Activated CD4-positive, alpha-beta T cell treated with anti-CD3 and anti-CD28 coated beads, Interleukin-2, amount 10 ng/mL, durations not matched to agents 7 days and 5 days (primary cell): Measurements from ENCODE around the gene TRPM8. TPM values are rescaled to one million over a fixed set of nuclear protein-coding genes. Genes with fewer than 3 reads are reported as not detected.

Experiments
- CTCF ChIA-PET: fragments of 350-600 bp; sonication (Branson Sonifier 250); formaldehyde crosslinking; loops from one replicate; lab custom pipeline; 2021; ENCODE audit warnings: antibody characterized with exemption; lab: Charles Lee
- POLR2A ChIA-PET: fragments of 350-600 bp; sonication (Branson Sonifier 250); formaldehyde crosslinking; loops from one replicate; lab custom pipeline; 2021; ENCODE audit warnings: antibody characterized with exemption; lab: Charles Lee
- DNase-seq: peaks from one replicate; pipeline ENCODE4 v3.0.0-alpha.2; 2020
- H3K27ac Mint-ChIP-seq: one replicate; pipeline ENCODE4 v1.8.0; 2021; ENCODE audit warnings: mild to moderate bottlenecking, moderate library complexity, mixed read lengths
- H3K27me3 Mint-ChIP-seq: one replicate; pipeline ENCODE4 v1.8.0; 2021; ENCODE audit warnings: mixed read lengths
- H3K36me3 Mint-ChIP-seq: one replicate; pipeline ENCODE4 v1.8.0; 2021; ENCODE audit warnings: low read depth, mixed read lengths
- H3K4me1 Mint-ChIP-seq: one replicate; pipeline ENCODE4 v1.8.0; 2021; ENCODE audit warnings: mixed read lengths
- H3K4me3 Mint-ChIP-seq: one replicate; pipeline ENCODE4 v1.8.0; 2021; ENCODE audit warnings: mild to moderate bottlenecking, moderate library complexity, mixed read lengths
- H3K9me3 Mint-ChIP-seq: one replicate; pipeline ENCODE4 v1.8.0; 2021; ENCODE audit warnings: mixed read lengths
- total RNA-seq, 2 experiments: library from RNA; stranded (reverse); gene quantifications; one replicate each; pipeline ENCODE4 v1.2.3, GENCODE V29; 2021

Gene TRPM8
- total RNA-seq, 2 experiments from 2014 or later: not detected

DNA sequence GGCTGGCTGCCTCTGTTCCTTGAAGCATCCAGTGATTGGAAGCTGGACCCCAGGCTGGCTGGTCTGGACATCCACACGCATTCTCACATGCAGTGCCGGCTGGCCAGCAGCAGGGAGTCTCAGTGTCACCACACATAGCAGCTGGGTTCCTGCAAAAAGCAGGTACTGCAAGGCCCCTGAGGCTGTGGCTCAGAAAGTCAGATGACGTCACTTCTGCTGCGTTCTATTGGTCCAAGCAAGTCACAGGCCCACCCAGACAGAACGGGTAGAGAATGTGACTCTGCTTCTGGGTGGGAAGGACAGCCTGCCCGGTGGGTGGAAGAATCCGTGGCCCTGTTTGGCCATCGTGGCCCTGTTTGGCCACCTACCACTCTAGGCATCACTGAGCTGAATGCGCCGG lies 82.0 kb downstream of the TRPM8 start:
- H3K4me1 Mint-ChIP-seq: peaks cover 36% of the 10 kb centered on the region
- peaks cover 15% of the 10 kb centered on the region for H3K27me3 Mint-ChIP-seq
- ChIA-PET POLR2A (no interaction called here), CTCF (interaction anchor here (0.6 to 1.2 kb wide), 2 partner anchors 11 to 1483 kb away, joined by 3 to 4 read pairs; no protein-coding TSS in a partner anchor)
- DNase-seq: no peak
- H3K27ac Mint-ChIP-seq: no peak overlapping the region
- H3K9me3 Mint-ChIP-seq: no peaks in the 10 kb centered on the region
- H3K4me3 Mint-ChIP-seq: no peak overlapping the region
- H3K36me3 Mint-ChIP-seq: no peaks in the 10 kb centered on the region

DNA sequence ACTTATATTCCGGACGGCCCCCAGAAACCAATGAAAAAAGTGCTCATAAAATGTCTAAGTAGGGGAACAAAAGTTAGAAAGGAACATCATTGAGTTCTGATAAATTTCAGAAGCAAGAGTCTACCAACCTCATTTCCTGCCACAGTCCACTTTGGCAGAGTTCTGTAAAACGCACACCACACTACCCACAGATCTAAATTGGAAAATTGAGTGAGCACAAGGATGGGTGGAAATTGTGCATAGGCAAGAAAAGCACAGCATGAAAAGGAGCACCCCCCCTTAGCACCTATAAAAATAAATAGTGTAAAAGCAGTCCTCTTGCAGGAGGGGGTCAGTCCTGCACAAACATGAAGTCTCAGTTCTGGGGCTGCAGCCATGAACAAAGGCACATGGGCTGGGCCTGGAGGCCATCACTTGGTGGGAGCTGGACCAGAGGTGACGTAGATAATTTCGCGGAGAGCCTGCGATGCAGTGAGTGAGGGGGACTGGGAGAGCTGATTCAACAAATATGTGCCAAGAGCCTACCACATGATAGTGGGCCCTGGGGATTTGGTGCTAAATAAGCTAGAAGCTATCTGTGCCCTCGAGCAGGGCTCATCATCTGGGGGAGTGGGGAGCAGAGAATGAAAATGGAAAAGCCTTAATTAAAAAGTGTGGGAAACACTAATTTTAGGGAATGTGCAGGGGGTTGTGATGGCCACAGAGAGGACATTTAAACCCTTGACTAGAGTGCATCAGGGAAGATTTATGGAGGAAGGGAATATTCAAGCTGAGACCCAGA lies 84.4 kb downstream of the TRPM8 start:
- H3K27ac Mint-ChIP-seq: peak overlapping the region; percentile 61
- DNase-seq: peak; percentile 45
- POLR2A ChIA-PET: no interaction called here
- CTCF ChIA-PET: no interaction called here
- no peaks in the 10 kb centered on the region for H3K9me3 Mint-ChIP-seq
- peak overlapping the region; percentile 26 for H3K4me3 Mint-ChIP-seq
- H3K36me3 Mint-ChIP-seq: no peaks in the 10 kb centered on the region
- H3K27me3 Mint-ChIP-seq: peaks cover 20% of the 10 kb centered on the region
- H3K4me1 Mint-ChIP-seq: peaks cover 32% of the 10 kb centered on the region

DNA sequence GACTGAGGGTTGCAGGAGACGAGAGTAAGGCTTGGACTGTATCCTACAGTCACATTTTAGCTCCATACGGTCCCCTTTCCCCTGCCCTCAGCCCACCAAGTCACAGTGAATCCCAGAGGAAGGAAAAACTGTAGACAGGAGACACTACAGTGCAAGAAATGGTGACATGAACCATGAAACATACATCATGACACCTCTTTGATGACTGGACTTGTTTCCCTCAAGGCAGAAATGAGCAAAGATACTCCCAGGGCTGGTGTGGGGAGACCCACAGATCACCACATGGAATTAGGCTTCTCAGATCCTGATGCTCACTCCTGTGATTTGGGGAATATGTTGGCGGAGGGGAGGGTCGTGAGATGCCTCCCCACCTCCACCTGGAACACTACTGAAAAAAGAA lies 85.1 kb downstream of the TRPM8 start:
- H3K27me3 Mint-ChIP-seq: peaks cover 20% of the 10 kb centered on the region

GRCh38 chr2:234003972-234004617 lies 86.9 kb downstream of the TRPM8 start:
- Mint-ChIP-seq H3K4me1 (peaks cover 23% of the 10 kb centered on the region), H3K27ac (no peak overlapping the region), H3K4me3 (no peak overlapping the region), H3K27me3 (peaks cover 20% of the 10 kb centered on the region), H3K36me3 (no peaks in the 10 kb centered on the region), H3K9me3 (no peaks in the 10 kb centered on the region)
- POLR2A ChIA-PET: no interaction called here
- CTCF ChIA-PET: no interaction called here
- no peak for DNase-seq

More for the DNA sequence above, 85.1 kb downstream of the TRPM8 start:
- no peak for DNase-seq
- H3K4me1 Mint-ChIP-seq: peaks cover 30% of the 10 kb centered on the region
- H3K27ac Mint-ChIP-seq: no peak overlapping the region
- H3K4me3 Mint-ChIP-seq: no peak overlapping the region
- H3K9me3 Mint-ChIP-seq: no peaks in the 10 kb centered on the region
- ChIA-PET CTCF (no interaction called here), POLR2A (no interaction called here)
- no peaks in the 10 kb centered on the region for H3K36me3 Mint-ChIP-seq

DNA sequence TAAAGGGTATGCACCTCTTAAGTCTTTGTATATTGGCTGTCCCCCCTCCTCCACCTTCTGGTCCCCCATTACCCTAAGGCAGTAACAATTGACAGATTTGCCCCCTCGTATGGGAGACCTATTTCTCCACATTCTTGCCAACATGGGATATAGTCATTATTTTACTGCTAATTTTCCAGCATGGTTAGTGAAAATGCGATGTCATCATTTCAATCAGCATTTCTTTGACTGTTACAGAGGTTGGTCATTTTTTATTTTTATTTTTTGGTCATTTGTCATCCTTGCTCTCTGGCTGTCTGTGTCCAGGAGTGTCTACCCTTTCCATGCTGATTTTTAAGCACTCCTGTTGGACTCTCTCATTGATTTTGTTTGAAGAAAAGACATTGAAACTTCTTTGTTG lies 88.0 kb downstream of the TRPM8 start:
- ChIA-PET POLR2A (no interaction called here), CTCF (interaction anchor here (0.7 kb wide), 1 partner anchor 673 kb away, joined by 3 read pairs; no protein-coding TSS in a partner anchor)
- no peak for DNase-seq
- H3K4me3 Mint-ChIP-seq: no peak overlapping the region
- no peaks in the 10 kb centered on the region for H3K36me3 Mint-ChIP-seq
- H3K27me3 Mint-ChIP-seq: peaks cover 24% of the 10 kb centered on the region
- H3K9me3 Mint-ChIP-seq: no peaks in the 10 kb centered on the region
- H3K27ac Mint-ChIP-seq: no peak overlapping the region
- H3K4me1 Mint-ChIP-seq: peaks cover 21% of the 10 kb centered on the region

DNA sequence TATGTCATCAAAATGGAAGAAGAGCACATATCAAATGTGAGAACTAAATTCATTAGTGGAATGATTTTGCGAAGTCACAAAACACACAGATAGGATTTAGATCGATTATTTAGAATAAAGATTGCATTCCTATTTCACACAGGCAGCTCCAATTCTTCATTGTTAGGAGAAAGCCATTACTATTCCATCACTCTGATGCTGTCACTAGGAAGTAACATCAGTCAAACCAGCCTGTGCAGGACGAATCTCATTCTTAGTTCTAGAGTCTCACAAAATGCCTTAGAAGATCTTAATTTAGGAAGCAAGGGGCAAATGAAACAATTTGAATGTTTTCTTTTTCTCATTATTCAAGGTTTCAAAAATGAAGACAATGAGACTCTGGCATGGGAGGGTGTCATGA lies 89.3 kb downstream of the TRPM8 start:
- peaks cover 12% of the 10 kb centered on the region for H3K4me1 Mint-ChIP-seq
- H3K9me3 Mint-ChIP-seq: no peaks in the 10 kb centered on the region
- H3K36me3 Mint-ChIP-seq: no peaks in the 10 kb centered on the region
- peaks cover 29% of the 10 kb centered on the region for H3K27me3 Mint-ChIP-seq
- H3K4me3 Mint-ChIP-seq: no peak overlapping the region
- POLR2A ChIA-PET: no interaction called here
- CTCF ChIA-PET: interaction anchor here (1.1 kb wide), 1 partner anchor 9 kb away, joined by 3 read pairs; no protein-coding TSS in a partner anchor
- H3K27ac Mint-ChIP-seq: no peak overlapping the region
- no peak for DNase-seq

GRCh38 chr2:234014427-234014826 lies 97.3 kb downstream of the TRPM8 start:
- Mint-ChIP-seq H3K4me1 (no peaks in the 10 kb centered on the region), H3K27ac (no peak overlapping the region), H3K9me3 (no peaks in the 10 kb centered on the region), H3K4me3 (no peak overlapping the region), H3K36me3 (no peaks in the 10 kb centered on the region), H3K27me3 (peaks cover 31% of the 10 kb centered on the region)
- CTCF ChIA-PET: interaction anchor here (0.9 to 1.1 kb wide), 2 partner anchors 17 to 32 kb away, joined by 4 read pairs; no protein-coding TSS in a partner anchor
- DNase-seq: no peak
- POLR2A ChIA-PET: no interaction called here

DNA sequence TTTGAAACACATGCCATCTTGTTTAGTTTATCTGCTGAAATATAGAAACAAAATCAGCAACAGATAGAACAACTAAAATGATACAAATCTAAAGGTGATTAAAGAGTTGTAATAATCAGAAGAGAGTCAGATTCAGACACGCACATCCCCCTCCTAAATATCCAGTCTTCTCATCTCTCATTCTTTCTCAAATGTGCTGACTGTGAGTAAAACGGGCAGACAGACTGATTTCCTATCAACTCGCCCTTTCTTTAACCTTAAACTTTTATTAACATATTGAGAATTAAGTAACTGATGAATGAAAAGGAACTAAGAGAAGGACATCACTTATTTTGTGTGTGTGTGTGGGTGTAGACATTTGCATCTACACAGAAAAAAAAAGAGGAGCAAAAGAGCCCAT lies 98.7 kb downstream of the TRPM8 start:
- no peak overlapping the region for H3K27ac Mint-ChIP-seq
- H3K4me3 Mint-ChIP-seq: no peak overlapping the region
- DNase-seq: no peak
- no peaks in the 10 kb centered on the region for H3K36me3 Mint-ChIP-seq
- no peaks in the 10 kb centered on the region for H3K4me1 Mint-ChIP-seq
- no peaks in the 10 kb centered on the region for H3K9me3 Mint-ChIP-seq
- CTCF ChIA-PET: interaction anchor here (0.6 to 1.5 kb wide), 2 partner anchors 10 to 843 kb away, joined by 3 to 4 read pairs; no protein-coding TSS in a partner anchor
- POLR2A ChIA-PET: no interaction called here
- peaks cover 26% of the 10 kb centered on the region for H3K27me3 Mint-ChIP-seq

DNA sequence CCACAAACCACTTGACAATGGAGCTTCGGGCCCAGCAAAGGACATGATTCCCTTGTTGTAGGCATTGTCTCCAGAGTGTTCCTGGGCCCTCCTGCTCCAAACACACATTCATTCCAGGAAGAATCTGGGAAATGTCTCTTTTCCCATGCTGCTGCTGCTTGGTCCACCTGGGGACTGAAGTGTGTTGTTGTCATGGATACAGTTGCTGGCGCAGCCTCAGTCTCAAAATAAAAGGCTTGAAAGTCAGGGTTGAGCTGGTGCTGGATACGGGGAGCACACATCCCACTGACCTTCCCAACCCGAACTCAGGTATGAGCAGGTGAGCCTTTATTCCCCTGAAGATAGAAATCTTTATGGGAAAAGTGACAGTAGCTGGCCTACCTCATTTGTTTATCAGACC lies 102.7 kb downstream of the TRPM8 start:
- Mint-ChIP-seq H3K36me3 (no peaks in the 10 kb centered on the region), H3K9me3 (peaks cover 11% of the 10 kb centered on the region), H3K27me3 (peaks cover 14% of the 10 kb centered on the region), H3K27ac (no peak overlapping the region), H3K4me1 (peaks cover 3% of the 10 kb centered on the region), H3K4me3 (no peak overlapping the region)
- ChIA-PET CTCF (interaction anchor here (1.0 kb wide), 1 partner anchor 12 kb away, joined by 3 read pairs; no protein-coding TSS in a partner anchor), POLR2A (no interaction called here)
- DNase-seq: no peak

- H3K4me3 Mint-ChIP-seq: no peak overlapping the region
- H3K36me3 Mint-ChIP-seq: no peaks in the 10 kb centered on the region
- CTCF ChIA-PET: interaction anchor here (1.0 kb wide), 1 partner anchor 12 kb away, joined by 3 read pairs; no protein-coding TSS in a partner anchor
- H3K27ac Mint-ChIP-seq: no peak overlapping the region
- H3K27me3 Mint-ChIP-seq: peaks cover 13% of the 10 kb centered on the region
- POLR2A ChIA-PET: no interaction called here
- no peak for DNase-seq
- peaks cover 11% of the 10 kb centered on the region for H3K9me3 Mint-ChIP-seq
- H3K4me1 Mint-ChIP-seq: peaks cover 8% of the 10 kb centered on the region
These were observed 103.2 kb downstream of the TRPM8 start for GRCh38 chr2:234020332-234020731.

GRCh38 chr2:234022424-234022823 lies 105.3 kb downstream of the TRPM8 start:
- DNase-seq: no peak
- Mint-ChIP-seq H3K27ac (no peak overlapping the region), H3K4me3 (no peak overlapping the region), H3K27me3 (peaks cover 8% of the 10 kb centered on the region), H3K4me1 (peaks cover 29% of the 10 kb centered on the region), H3K36me3 (no peaks in the 10 kb centered on the region), H3K9me3 (peaks cover 12% of the 10 kb centered on the region)
- CTCF ChIA-PET: interaction anchor here (0.6 to 1.0 kb wide), 3 partner anchors 14 to 1576 kb away, joined by 3 to 4 read pairs (median 3); no protein-coding TSS in a partner anchor
- POLR2A ChIA-PET: no interaction called here

DNA sequence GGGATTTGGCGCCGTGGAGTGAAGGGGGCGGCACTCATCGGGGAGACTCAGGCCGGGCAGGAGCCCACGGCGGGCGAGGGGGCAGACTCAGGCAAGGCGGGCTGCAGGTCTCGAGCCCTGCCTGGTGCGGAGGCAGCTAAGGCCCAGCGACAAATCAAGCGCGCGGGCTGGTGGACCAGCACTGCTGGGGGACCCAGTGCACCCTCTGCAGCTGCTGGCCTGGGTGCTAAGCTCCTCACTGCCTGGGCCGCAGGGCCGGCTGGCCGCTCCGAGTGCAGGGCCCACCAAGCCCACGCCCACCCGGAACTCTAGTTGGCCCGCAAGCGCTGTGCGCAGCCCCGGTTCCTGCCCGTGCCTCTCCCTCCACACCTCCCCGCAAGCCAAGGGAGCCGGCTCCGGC lies 107.1 kb downstream of the TRPM8 start:
- Mint-ChIP-seq H3K27ac (peak overlapping the region; percentile 71), H3K4me1 (peaks cover 39% of the 10 kb centered on the region), H3K4me3 (no peak overlapping the region), H3K27me3 (peaks cover 17% of the 10 kb centered on the region), H3K9me3 (peaks cover 17% of the 10 kb centered on the region), H3K36me3 (peaks cover 3% of the 10 kb centered on the region)
- ChIA-PET POLR2A (interaction anchor here (0.6 kb wide), 1 partner anchor 398 kb away, joined by 3 read pairs; no protein-coding TSS in a partner anchor), CTCF (no interaction called here)
- DNase-seq: no peak

GRCh38 chr2:234025466-234025865 lies 108.3 kb downstream of the TRPM8 start:
- peaks cover 40% of the 10 kb centered on the region for H3K4me1 Mint-ChIP-seq
- POLR2A ChIA-PET: no interaction called here
- DNase-seq: peak; percentile 35
- peaks cover 19% of the 10 kb centered on the region for H3K27me3 Mint-ChIP-seq
- H3K4me3 Mint-ChIP-seq: peak overlapping the region; percentile 60
- H3K9me3 Mint-ChIP-seq: peaks cover 17% of the 10 kb centered on the region
- H3K36me3 Mint-ChIP-seq: peaks cover 3% of the 10 kb centered on the region
- peak overlapping the region; percentile 83 for H3K27ac Mint-ChIP-seq
- CTCF ChIA-PET: interaction anchor here (0.7 to 1.2 kb wide), 3 partner anchors 46 to 509 kb away, joined by 3 to 4 read pairs (median 3); no protein-coding TSS in a partner anchor
